Right renal cortex interstitium (tissue), 3 donors: Measurements from ENCODE around the gene NUMBL. TPM values are rescaled to one million over a fixed set of nuclear protein-coding genes. Genes with fewer than 3 reads are reported as not detected.

Experiments
- DNase-seq, 3 donors: peaks; one replicate each; pipeline ENCODE4 v3.0.0-alpha.2; 2013; ENCODE audit warnings: low read depth in 3 of 3, low spot score in 2 of 3
- polyA plus RNA-seq, 3 donors: library from polyadenylated mRNA; unstranded; fragments of 120-200 nt; gene quantifications; one replicate each; pipeline ENCODE4 v1.2.1, GENCODE V29; 2013; ENCODE audit not compliant: insufficient read length in 3 of 3

NUMBL gene
- polyA plus RNA-seq, 3 donors: 8.0 to 9.5 (median 8.6) TPM

- DNase-seq: peak; percentile 95 to 99 (median 98)
These were observed 26.3 kb upstream of the NUMBL start, which contains the start of the genes COQ8B and ITPKC for GRCh38 chr19:40716482-40717324. COQ8B (minus strand) TSS chr19:40716886; CDS start chr19:40714632, 2,254 bp downstream. ITPKC (plus strand) TSS chr19:40717112; CDS start chr19:40717136, 24 bp downstream.

DNA sequence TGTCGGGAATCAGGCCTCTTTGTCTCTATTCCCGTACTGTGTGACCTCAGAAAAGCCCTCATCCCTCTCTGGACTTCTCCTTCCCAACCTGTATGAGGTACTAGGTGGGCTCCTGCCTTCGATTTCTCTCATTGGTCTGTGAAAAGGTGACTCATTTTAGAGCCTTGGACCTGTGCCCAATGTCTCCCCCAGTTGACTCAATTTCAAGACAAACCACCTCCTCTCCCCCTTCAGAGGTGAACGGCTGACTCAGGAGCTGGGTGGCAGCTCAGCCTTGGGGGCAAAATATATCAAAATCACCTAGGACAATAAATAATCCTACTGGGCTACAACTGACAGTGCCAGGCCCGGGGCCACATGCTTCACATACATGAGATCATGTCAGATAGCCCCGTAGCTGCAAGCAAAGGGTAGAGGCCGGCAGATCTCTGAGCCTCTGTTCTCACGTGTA, 25.6 kb upstream of the NUMBL start:
- no peak for DNase-seq

DNA sequence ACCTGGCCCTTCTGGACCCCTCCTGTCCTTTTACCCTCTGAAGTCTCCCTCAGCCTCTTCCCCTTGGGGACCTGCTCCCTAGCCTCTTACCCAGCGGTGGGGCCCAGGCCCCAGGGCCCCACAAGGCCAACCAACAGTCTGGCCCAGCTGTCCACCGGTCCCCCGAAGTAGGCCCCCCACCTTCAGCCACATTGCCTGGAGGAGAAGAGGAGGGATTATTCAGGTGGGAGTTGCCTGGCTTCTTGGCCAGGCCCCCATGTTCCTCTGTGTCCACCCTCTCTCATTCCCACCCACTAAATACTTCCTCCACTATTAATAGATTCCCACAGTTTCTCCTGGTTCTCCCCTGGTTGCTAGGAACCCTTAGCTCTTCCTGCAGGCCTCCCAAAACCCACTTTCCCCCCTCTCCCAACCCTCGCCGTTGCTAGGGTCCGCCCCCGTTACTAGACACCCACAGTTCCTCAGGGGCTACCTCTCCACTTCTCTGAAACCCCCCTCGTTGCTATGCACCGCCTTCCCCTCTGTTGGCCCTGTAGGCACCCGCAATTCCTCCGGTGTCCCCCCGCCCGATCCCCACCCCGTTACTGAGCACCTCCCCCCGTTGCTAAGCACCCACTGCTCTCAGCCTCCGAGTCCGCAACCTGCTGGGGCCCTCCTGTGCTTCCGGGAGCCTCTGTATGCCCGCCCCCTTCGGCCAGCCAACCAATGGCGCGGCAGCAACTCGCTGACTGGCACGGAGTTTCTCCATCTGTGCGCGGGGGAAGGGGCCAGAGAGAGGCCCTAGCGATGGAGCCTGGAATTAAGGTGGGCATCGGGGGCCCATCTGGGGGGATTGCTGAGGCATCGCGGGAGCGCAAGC, 24.2 kb upstream of the NUMBL start:
- DNase-seq: peak; percentile 81 to 87 (median 85)

- DNase-seq: no peak
These were observed 23.5 kb upstream of the NUMBL start for GRCh38 chr19:40713939-40714338.

DNA sequence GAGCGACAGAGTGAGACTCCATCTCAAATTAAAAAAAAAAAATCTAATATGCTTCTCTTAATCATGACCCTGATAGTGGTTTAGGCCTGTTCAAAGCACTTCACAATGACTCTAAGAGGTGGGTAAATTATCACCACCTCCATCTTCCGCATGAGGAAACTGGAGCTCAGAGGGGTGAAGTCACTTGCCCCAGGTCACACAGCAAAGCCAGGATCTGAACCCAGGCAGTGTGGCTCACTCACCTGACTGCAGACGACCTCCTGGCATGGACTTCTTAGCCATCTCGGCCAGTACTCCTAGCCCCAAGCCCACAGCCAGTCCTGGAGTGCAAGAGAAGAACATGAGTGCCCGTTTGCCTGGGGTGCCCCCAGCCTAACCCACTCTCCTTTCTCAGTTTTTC, 19.4 kb upstream of the NUMBL start:
- no peak for DNase-seq

DNA sequence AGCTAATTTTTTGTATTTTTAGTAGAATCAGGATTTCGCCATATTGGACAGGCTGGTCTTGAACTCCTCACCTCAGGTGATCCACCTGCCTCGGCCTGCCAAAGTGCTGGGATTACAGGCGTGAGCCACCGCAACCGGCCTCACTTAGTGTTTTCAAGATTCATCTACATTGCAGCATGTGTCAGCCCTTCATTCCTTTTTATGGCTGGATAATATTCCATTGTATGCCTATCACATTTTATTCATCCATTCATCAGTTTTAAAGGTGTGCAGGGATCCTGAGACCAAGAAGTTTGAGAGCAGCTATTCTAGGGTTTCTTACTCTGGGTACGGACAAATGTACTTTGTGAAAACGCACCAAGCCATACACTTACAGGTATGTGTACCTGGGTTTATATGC, 17.2 kb upstream of the NUMBL start:
- no peak for DNase-seq

DNA sequence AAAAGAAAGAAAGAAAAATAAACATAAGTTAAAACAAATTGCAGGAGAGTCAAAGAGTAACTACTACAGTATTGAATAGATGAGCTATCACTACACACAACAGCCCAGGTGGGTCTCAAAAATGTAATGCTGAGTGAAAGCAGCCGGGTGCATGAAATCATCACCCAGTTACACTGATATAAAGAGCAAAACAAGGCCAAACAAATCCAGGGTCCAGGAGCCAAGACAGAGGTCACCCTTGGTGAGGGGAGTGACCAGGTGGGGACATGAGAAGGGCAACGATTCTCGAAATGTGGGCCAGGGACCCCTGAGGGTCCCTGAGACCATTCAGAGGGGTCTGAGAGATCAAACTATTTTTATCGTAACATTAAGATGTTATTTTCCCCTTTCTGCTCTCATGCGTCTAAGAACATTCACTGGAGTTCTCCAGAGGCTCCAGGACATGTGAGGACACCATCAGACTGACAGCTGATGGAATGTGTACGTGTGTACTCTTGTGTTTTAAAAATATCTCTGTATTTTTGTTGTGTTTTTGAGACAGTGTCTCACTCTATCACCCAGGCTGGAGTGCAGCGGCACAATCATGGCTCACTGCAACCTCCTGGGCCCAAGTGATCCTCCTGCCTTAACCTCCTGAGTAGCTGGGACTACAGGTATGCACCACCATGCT, 15.6 kb upstream of the NUMBL start:
- DNase-seq: no peak

DNA sequence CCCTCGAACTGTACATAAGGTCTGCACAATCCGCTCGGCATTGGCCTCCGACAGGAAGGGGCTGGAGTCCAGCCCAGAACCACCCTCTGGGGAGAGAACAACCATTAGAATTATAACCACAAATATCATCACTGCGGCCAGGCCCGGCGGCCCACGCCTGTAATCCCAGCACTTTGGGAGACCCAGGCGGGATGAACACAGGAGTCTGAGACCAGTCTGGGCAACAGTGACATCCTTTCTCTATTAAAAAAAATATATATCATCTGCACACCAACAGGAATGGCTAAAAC, 14.9 kb upstream of the NUMBL start:
- DNase-seq: no peak

GRCh38 chr19:40704491-40705361, 14.3 kb upstream of the NUMBL start:
- DNase-seq: no peak

- no peak for DNase-seq
These were observed 12.7 kb upstream of the NUMBL start for GRCh38 chr19:40703029-40703755.

GRCh38 chr19:40702337-40703012, 12.0 kb upstream of the NUMBL start:
- no peak for DNase-seq

- no peak for DNase-seq
These were observed 11.3 kb upstream of the NUMBL start for GRCh38 chr19:40701758-40702157.

DNA sequence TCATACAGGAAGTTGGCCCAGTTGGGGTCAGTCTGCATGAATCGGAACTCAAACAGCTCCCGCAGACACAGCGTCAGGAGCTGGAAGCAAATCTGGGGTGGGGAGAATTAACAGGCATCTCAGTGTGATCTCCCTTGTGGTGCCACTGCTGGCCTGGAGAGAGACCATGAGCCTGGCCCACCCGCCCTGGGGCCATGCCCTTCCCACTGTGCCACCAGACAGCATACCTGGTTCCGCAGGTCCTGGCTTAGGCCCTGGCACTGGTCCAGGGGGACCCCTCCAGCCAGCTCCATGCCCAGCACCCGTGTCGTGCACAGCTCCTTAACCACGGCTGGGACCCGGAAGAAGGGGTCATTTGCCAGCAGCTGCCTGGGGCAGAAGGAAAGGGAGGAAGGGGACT, 9.6 kb upstream of the NUMBL start:
- no peak for DNase-seq

- DNase-seq: no peak
These were observed 6.6 kb upstream of the NUMBL start for GRCh38 chr19:40697007-40697406.

DNA sequence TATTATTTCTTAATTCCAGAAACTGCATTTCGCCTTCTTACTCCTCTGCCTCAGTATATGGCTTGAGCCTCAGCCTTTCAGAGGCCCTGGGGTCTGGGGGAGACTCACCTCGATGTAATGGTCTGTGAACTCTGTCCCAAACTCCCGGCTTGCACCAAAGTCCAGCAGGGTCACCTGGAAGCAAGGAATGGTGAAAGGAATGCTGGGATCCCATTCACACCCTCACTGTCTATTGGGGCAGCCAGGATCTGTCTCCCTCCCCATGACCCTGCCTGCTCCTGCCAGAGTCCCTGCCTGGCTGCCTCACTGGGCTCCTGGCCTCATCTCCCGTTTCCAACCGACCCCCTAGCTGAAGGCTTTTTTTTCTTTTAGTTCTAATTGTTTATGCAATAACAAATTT, 5.4 kb upstream of the NUMBL start:
- no peak for DNase-seq

DNA sequence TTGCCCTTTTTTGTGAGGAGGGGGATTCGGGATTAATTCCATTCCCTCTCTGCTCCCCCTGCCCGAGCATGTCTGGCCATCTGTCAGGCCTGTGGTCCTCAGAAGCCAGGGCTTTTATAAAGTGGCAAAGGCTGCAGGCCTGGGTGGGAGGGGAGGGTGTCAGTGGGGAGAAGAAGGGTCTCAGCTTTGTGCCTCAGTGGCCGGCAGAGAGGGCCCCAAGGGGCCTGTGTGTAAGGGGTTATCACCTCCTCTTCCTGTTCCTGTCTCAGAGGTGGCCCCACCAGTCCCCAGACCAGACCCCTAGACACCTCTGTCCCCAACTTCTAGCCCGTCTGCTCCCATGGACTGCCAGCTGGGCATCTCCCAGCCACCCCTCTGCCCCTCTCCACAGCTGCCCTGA, 3.4 kb upstream of the NUMBL start:
- no peak for DNase-seq

- no peak for DNase-seq
These were observed 2.8 kb upstream of the NUMBL start for GRCh38 chr19:40693150-40693788.

DNA sequence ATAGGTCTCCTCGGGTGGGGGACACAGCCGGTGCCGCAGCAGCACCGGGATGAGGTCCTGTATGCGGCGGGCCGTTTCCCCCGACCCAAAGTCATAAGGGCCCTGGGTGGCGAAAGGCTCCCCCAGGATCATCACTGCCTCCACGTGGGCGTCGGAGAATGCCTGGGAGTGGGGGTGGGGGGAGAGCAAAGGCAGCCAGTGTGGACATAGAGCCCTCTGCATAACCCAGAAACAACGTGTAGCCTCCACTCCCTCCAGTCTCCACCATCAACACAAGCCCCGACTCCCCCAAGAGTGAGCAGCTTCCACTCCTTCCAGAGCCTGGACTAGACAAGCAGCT, 1.7 kb upstream of the NUMBL start:
- no peak for DNase-seq
